ENCODE results near the gene ZNF281. TPM values are rescaled to one million over a fixed set of nuclear protein-coding genes. Genes with fewer than 3 reads are reported as not detected.

Gene ZNF281
- total and polyA plus RNA-seq, 4 donors: 4.9 to 18.4 (median 13.1) TPM

DNA sequence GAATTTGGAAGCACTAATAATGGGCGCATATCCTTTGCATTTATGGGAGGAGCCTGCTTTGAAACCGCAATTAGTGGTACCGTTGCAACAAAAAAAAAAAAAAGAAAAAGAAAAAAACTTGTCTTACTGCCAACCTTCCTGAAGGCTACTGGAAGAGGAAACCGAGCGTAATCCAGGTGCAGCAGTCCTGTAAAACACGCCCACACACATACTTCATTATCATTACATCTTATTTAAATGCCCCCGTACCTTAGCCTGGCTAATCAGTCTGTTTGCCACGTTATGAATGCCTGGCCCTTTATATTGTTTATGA, 686 bp upstream of the ZNF281 start:
- no peak for TF ChIP-seq TAF1 (conservative IDR thresholded peaks at IDR 0.05)
- TF ChIP-seq, protein P1, sequence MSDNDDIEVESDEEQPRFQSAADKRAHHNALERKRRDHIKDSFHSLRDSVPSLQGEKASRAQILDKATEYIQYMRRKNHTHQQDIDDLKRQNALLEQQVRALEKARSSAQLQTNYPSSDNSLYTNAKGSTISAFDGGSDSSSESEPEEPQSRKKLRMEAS (IDR thresholded peaks at IDR 0.05): no peak
- TF ChIP-seq RAD21 (IDR thresholded peaks at IDR 0.05): no peak
- no peak for TF ChIP-seq FOXA2 (IDR thresholded peaks at IDR 0.05)
- no peak for TF ChIP-seq HNF4G (IDR thresholded peaks at IDR 0.05)
- TF ChIP-seq EGR1 (IDR thresholded peaks at IDR 0.05; ENCODE audit: low read depth in 2 of 2): no peak
- TF ChIP-seq HNF4A (conservative IDR thresholded peaks at IDR 0.05): no peak
- TF ChIP-seq, protein P2, sequence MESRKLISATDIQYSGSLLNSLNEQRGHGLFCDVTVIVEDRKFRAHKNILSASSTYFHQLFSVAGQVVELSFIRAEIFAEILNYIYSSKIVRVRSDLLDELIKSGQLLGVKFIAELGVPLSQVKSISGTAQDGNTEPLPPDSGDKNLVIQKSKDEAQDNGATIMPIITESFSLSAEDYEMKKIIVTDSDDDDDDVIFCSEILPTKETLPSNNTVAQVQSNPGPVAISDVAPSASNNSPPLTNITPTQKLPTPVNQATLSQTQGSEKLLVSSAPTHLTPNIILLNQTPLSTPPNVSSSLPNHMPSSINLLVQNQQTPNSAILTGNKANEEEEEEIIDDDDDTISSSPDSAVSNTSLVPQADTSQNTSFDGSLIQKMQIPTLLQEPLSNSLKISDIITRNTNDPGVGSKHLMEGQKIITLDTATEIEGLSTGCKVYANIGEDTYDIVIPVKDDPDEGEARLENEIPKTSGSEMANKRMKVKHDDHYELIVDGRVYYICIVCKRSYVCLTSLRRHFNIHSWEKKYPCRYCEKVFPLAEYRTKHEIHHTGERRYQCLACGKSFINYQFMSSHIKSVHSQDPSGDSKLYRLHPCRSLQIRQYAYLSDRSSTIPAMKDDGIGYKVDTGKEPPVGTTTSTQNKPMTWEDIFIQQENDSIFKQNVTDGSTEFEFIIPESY (IDR thresholded peaks at IDR 0.05): no peak
- TF ChIP-seq RXRA (IDR thresholded peaks at IDR 0.05): no peak
- no peak for TF ChIP-seq FOXA1 (IDR thresholded peaks at IDR 0.05)
- TF ChIP-seq, protein P3, sequence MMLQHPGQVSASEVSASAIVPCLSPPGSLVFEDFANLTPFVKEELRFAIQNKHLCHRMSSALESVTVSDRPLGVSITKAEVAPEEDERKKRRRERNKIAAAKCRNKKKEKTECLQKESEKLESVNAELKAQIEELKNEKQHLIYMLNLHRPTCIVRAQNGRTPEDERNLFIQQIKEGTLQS (IDR thresholded peaks at IDR 0.05): no peak
- no peak for TF ChIP-seq NR2F2 (IDR thresholded peaks at IDR 0.05)
- no peak for TF ChIP-seq JUND (IDR thresholded peaks at IDR 0.05)
- TF ChIP-seq, protein P4, sequence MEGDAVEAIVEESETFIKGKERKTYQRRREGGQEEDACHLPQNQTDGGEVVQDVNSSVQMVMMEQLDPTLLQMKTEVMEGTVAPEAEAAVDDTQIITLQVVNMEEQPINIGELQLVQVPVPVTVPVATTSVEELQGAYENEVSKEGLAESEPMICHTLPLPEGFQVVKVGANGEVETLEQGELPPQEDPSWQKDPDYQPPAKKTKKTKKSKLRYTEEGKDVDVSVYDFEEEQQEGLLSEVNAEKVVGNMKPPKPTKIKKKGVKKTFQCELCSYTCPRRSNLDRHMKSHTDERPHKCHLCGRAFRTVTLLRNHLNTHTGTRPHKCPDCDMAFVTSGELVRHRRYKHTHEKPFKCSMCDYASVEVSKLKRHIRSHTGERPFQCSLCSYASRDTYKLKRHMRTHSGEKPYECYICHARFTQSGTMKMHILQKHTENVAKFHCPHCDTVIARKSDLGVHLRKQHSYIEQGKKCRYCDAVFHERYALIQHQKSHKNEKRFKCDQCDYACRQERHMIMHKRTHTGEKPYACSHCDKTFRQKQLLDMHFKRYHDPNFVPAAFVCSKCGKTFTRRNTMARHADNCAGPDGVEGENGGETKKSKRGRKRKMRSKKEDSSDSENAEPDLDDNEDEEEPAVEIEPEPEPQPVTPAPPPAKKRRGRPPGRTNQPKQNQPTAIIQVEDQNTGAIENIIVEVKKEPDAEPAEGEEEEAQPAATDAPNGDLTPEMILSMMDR (IDR thresholded peaks at IDR 0.05; ENCODE audit: low read depth, low read length, missing input control): no peak
- no peak for TF ChIP-seq GABPA (IDR thresholded peaks at IDR 0.05 in 1 of 2, conservative IDR thresholded peaks at IDR 0.05 in 1 of 2)
- peak overlapping the region; percentile 93 to 96 for H3K27ac ChIP-seq (ENCODE audit: low read depth in 1 of 2, low read length in 2 of 2)
- no peaks in the 10 kb centered on the region for H3K9me3 ChIP-seq (ENCODE audit: control insufficient read depth in 4 of 4, low read length in 3 of 4)
- peak overlapping the region; percentile 87 to 95 (median 94) for H3K4me3 ChIP-seq (ENCODE audit: low read depth in 1 of 3, low read length in 3 of 3)
- peaks cover 0 to 3% (median under 1%) of the 10 kb centered on the region in 4 donors for H3K36me3 ChIP-seq (ENCODE audit: control insufficient read depth in 4 of 4, insufficient read depth in 3 of 4, low read depth in 1 of 4, low read length in 3 of 4)
- WGBS: 4% methylated on average over 8 of the region's 8 CpGs
- H3K4me1 ChIP-seq (ENCODE audit: control insufficient read depth in 4 of 4, insufficient read depth in 4 of 4, low read length in 3 of 4): peaks cover 8 to 46% (median 40%) of the 10 kb centered on the region in 4 donors
- no peaks in the 10 kb centered on the region for H3K27me3 ChIP-seq (ENCODE audit: control insufficient read depth in 4 of 4, insufficient read depth in 4 of 4, low read length in 3 of 4)
- DNase-seq (ENCODE audit: low spot score): no peak
- H3K9ac ChIP-seq (ENCODE audit: low read depth in 1 of 2, low read length in 2 of 2): peak overlapping the region; percentile 66 to 94

DNA sequence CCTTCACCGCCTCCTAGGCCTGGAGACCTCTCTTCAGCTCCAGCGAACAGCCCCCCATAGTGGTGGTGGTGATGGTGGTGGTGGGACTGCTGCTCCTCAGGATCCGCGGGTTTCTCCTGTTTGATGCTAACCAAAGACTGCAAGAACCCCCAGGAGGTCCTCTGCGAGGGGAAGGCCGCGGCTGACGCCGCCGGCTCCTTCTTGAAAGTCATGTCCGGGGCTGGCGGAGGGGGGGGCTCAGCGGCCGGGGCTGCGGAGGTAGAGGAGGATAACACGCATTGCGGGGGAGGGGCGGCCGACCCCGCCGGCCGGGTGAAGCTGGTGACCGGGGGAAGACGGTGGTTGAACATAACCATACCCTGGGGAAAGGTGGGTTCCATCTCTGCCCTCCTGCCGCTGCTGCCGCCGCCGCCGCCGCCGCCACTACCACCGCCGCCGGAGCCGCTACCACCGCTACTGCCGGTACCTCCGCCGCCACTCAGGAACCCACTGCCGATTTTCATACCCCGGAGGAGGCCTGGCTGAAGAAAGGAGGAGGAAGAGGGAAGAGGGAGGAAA, 554 bp downstream of the ZNF281 start:
- no peak for DNase-seq (ENCODE audit: low spot score)
- peaks cover 0 to 3% (median under 1%) of the 10 kb centered on the region in 4 donors for H3K36me3 ChIP-seq (ENCODE audit: control insufficient read depth in 4 of 4, insufficient read depth in 3 of 4, low read depth in 1 of 4, low read length in 3 of 4)
- H3K9me3 ChIP-seq (ENCODE audit: control insufficient read depth in 4 of 4, low read length in 3 of 4): no peaks in the 10 kb centered on the region
- peak overlapping the region in 1 of 2 donors; percentile 96 for H3K9ac ChIP-seq (ENCODE audit: low read depth in 1 of 2, low read length in 2 of 2)
- H3K4me3 ChIP-seq (ENCODE audit: low read depth in 1 of 3, low read length in 3 of 3): peak overlapping the region; percentile 87 to 95 (median 94)
- H3K27me3 ChIP-seq (ENCODE audit: control insufficient read depth in 4 of 4, insufficient read depth in 4 of 4, low read length in 3 of 4): no peaks in the 10 kb centered on the region
- WGBS: 2% methylated on average over 41 of the region's 41 CpGs
- peak overlapping the region; percentile 93 to 96 for H3K27ac ChIP-seq (ENCODE audit: low read depth in 1 of 2, low read length in 2 of 2)
- H3K4me1 ChIP-seq (ENCODE audit: control insufficient read depth in 4 of 4, insufficient read depth in 4 of 4, low read length in 3 of 4): peaks cover 10 to 44% (median 41%) of the 10 kb centered on the region in 4 donors
- TF ChIP-seq RAD21 (IDR thresholded peaks at IDR 0.05) (no peak), NR2F2 (IDR thresholded peaks at IDR 0.05) (no peak), EGR1 (IDR thresholded peaks at IDR 0.05; ENCODE audit: low read depth in 2 of 2) (no peak), TAF1 (conservative IDR thresholded peaks at IDR 0.05) (no peak), HNF4G (IDR thresholded peaks at IDR 0.05) (no peak), SP1 (IDR thresholded peaks at IDR 0.05) (no peak), RXRA (IDR thresholded peaks at IDR 0.05) (no peak), FOXA2 (IDR thresholded peaks at IDR 0.05) (no peak), FOXA1 (IDR thresholded peaks at IDR 0.05) (no peak), GABPA (IDR thresholded peaks at IDR 0.05 in 1 of 2, conservative IDR thresholded peaks at IDR 0.05 in 1 of 2) (no peak), JUND (IDR thresholded peaks at IDR 0.05) (no peak)
- TF ChIP-seq, protein P3 (IDR thresholded peaks at IDR 0.05): no peak
- TF ChIP-seq, protein P4 (IDR thresholded peaks at IDR 0.05; ENCODE audit: low read depth, low read length, missing input control): no peak
- TF ChIP-seq, protein P2 (IDR thresholded peaks at IDR 0.05): no peak
- TF ChIP-seq, protein P5, sequence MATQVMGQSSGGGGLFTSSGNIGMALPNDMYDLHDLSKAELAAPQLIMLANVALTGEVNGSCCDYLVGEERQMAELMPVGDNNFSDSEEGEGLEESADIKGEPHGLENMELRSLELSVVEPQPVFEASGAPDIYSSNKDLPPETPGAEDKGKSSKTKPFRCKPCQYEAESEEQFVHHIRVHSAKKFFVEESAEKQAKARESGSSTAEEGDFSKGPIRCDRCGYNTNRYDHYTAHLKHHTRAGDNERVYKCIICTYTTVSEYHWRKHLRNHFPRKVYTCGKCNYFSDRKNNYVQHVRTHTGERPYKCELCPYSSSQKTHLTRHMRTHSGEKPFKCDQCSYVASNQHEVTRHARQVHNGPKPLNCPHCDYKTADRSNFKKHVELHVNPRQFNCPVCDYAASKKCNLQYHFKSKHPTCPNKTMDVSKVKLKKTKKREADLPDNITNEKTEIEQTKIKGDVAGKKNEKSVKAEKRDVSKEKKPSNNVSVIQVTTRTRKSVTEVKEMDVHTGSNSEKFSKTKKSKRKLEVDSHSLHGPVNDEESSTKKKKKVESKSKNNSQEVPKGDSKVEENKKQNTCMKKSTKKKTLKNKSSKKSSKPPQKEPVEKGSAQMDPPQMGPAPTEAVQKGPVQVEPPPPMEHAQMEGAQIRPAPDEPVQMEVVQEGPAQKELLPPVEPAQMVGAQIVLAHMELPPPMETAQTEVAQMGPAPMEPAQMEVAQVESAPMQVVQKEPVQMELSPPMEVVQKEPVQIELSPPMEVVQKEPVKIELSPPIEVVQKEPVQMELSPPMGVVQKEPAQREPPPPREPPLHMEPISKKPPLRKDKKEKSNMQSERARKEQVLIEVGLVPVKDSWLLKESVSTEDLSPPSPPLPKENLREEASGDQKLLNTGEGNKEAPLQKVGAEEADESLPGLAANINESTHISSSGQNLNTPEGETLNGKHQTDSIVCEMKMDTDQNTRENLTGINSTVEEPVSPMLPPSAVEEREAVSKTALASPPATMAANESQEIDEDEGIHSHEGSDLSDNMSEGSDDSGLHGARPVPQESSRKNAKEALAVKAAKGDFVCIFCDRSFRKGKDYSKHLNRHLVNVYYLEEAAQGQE (IDR thresholded peaks at IDR 0.05): no peak

Measured in liver (tissue), 9 donors.